HFF-Myc (cell line): ENCODE data around the gene CAPN1.

Experiments used
- DNase-seq: peaks from one replicate; pipeline ENCODE4 v3.0.0-alpha.2; 2011; ENCODE audit warnings: low read depth; ENCODE audit errors: extremely low read depth
- H3K4me3 ChIP-seq: replicated peaks from 2 replicates; pipeline ENCODE4 v1.5.1; 2011; ENCODE audit warnings: low read depth, mild to moderate bottlenecking, control low read depth, low read length
- TF ChIP-seq, protein P1 (sequence below): IDR thresholded peaks from 2 replicates; pipeline ENCODE4 v1.5.1; 2012; ENCODE audit warnings: mild to moderate bottlenecking, low read depth, low read length, control low read depth; ENCODE audit errors: missing control alignments

CAPN1 gene

GRCh38 chr11:65150509-65151299 is 31.0 kb upstream of the CAPN1 start:
- DNase-seq, result peak; percentile 78
- TF ChIP-seq, protein P1, sequence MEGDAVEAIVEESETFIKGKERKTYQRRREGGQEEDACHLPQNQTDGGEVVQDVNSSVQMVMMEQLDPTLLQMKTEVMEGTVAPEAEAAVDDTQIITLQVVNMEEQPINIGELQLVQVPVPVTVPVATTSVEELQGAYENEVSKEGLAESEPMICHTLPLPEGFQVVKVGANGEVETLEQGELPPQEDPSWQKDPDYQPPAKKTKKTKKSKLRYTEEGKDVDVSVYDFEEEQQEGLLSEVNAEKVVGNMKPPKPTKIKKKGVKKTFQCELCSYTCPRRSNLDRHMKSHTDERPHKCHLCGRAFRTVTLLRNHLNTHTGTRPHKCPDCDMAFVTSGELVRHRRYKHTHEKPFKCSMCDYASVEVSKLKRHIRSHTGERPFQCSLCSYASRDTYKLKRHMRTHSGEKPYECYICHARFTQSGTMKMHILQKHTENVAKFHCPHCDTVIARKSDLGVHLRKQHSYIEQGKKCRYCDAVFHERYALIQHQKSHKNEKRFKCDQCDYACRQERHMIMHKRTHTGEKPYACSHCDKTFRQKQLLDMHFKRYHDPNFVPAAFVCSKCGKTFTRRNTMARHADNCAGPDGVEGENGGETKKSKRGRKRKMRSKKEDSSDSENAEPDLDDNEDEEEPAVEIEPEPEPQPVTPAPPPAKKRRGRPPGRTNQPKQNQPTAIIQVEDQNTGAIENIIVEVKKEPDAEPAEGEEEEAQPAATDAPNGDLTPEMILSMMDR, result no peak
- H3K4me3 ChIP-seq, result no peak overlapping the region

DNA sequence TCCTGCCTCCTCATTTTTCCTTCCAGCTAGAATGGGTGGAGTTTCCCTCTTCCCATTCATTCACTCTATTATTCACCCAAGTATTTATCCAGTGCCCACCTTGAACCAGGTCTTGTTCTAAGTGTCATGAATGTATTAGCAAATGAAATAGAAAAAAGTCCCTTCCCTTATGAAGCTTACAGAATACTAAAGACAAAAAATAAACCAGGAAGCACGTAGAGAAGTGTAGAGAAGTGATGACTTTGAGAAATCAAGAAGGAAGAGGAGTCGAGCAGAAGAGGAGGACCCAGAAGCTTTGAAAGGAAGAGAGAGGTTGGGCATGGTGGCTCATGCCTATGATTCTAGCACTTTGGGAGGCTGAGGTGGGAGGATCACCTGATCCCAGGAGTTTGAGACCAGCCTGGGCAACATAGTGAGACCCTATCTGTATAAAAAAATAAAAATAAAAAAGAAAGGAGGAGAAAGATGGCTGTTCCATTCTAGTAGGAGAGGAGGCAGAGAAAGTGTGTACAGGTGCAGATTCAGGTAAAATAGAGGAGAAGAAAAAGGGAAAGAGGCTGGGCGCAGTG is 30.3 kb upstream of the CAPN1 start:
- TF ChIP-seq, protein P1, result no peak
- H3K4me3 ChIP-seq, result no peak overlapping the region
- DNase-seq, result no peak

GRCh38 chr11:65152122-65152521 is 29.6 kb upstream of the CAPN1 start:
- no peak for DNase-seq

GRCh38 chr11:65156256-65156655 is 25.5 kb upstream of the CAPN1 start:
- DNase-seq, result no peak
- H3K4me3 ChIP-seq, result no peak overlapping the region
- TF ChIP-seq, protein P1, result no peak

More at GRCh38 chr11:65152122-65152521, 29.6 kb upstream of the CAPN1 start:
- H3K4me3 ChIP-seq, result no peak overlapping the region
- TF ChIP-seq, protein P1, result no peak

GRCh38 chr11:65156926-65157325 is 24.8 kb upstream of the CAPN1 start:
- H3K4me3 ChIP-seq, result no peak overlapping the region
- TF ChIP-seq, protein P1, result no peak
- no peak for DNase-seq

GRCh38 chr11:65157336-65157735 is 24.4 kb upstream of the CAPN1 start:
- no peak overlapping the region for H3K4me3 ChIP-seq
- TF ChIP-seq, protein P1, result no peak
- DNase-seq, result no peak
